Neural cell (in vitro differentiated cells): ENCODE measurements around the gene EOGT.

Experiments
- CTCF ChIP-seq: fragments of 450-650 bp; IDR thresholded peaks from 2 replicates; pipeline ENCODE4 v1.5.1; 2014; ENCODE audit warnings: antibody characterized with exemption, mild to moderate bottlenecking, moderate library complexity; ENCODE audit not compliant: poor library complexity, severe bottlenecking
- EP300 ChIP-seq: fragments of 450-650 bp; conservative IDR thresholded peaks from 2 replicates; pipeline ENCODE4 v1.6.1; 2014; ENCODE audit warnings: antibody characterized with exemption, mild to moderate bottlenecking, moderate library complexity; ENCODE audit not compliant: poor library complexity, severe bottlenecking
- EZH2 ChIP-seq: fragments of 200-600, 300-800 bp; shearing (Covaris generic), sonication (generic); IDR thresholded peaks from 2 replicates; pipeline ENCODE4 v1.6.1; 2014; ENCODE audit warnings: antibody characterized with exemption, low read length, borderline replicate concordance, mild to moderate bottlenecking; ENCODE audit not compliant: insufficient read depth, poor library complexity, severe bottlenecking
- REST ChIP-seq: IDR thresholded peaks from 2 replicates; pipeline ENCODE4 v1.6.1; 2012; ENCODE audit warnings: borderline replicate concordance

GRCh38 chr3:68935778-68936177 lies 77.7 kb downstream of the EOGT start:
- TF ChIP-seq REST = no peak
- no peak for TF ChIP-seq CTCF
- no peak for TF ChIP-seq EZH2
- TF ChIP-seq EP300 = no peak
